Anterior cingulate cortex (tissue), 58 donors: ENCODE data around the gene ZCCHC10.
A peak's percentile ranks its signal among the peaks of the same experiment; 100 is the strongest.
"Not testable (repeated sequence)": the region's sequence is repeated elsewhere in the genome, so short reads cannot be mapped to it uniquely, and the experiment has no call there.

Experiments used
- DNase-seq, 58 donors: peaks; one replicate each; lab custom pipeline; 2025; lab: John Stamatoyannopoulos, UW

Gene ZCCHC10

GRCh38 chr5:132981288-132981687 lies 45.1 kb downstream of the ZCCHC10 start:
- DNase-seq = no peak

DNA sequence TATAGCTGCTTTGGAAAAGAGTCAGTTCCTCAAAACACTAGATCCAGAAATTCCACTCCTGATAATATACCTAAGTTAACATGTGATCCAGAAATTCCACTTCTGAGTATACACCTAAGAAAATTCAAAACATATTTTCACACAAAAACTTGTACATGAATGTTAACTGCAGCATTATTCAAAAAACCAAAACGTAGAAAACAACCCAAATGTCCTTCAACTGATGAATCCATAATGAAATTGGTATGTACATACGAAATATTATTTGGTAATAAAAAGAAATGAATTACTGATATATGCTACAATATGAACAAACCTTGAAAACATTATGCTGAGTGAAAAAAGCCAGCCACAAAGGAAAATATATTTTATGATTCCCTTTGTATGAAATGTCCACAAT lies 46.4 kb downstream of the ZCCHC10 start:
- no peak for DNase-seq

DNA sequence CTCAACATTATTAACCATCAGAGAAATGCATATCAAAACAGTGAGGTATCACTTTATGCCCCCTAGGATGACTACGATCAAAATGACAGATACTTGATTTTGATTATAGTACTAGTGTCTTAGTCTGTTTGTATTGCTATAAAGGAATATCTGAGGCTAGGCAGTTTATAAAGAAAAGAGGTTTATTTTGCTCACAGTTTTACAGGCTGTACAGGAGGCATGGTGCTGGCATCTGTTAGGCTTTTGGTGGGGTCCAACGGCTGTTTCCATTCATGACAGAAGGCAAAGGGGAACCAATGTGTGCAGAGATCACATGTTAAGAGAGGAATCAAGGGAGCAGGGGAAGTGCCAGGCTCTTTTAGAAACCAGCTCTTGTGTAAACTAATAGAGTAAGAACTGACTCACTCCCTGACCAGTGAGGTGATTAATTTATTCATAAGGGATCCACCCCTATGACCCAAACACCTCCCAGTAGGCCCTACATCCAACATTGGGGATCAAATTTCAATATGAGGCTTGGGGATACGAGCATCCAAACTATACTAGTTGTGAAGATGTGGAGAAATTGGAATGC lies 46.9 kb downstream of the ZCCHC10 start:
- DNase-seq = no peak

DNA sequence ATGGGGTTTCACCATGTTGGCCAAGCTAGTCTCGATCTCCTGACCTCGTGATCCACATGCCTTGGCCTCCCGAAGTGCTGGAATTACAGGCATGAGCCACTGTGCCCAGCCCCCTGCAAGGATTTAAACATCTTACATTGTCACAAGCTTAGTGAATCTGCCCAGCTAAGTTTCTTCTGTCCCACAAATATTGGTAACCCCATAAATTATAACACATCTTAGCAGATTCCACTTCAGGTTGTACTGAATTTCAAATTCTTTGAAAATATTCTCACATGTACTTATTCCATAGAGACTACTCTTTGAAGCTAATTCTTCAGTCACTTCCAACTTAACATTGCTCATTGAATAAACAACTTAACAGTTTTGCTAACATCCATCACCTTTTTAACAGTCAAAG lies 49.5 kb downstream of the ZCCHC10 start:
- DNase-seq = no peak

DNA sequence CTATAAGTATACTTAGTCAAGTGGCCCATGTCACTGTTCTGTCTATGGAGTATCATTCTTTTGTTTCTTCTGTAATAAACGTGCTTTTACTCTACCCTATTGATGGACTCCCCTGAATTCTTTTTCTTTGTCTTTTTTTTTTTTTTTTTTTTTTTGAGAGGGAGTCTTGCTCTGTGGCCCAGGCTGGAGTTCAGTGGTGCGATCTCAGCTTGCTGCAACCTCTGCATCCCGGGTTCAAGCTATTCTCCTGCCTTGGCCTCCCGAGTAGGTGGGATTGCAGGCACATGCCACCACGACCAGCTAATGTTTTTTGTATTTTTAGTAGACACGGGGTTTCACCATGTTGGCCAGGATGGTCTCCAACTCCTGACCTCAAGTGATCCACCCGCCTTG lies 53.9 kb downstream of the ZCCHC10 start:
- not testable (repeated sequence) for DNase-seq

DNA sequence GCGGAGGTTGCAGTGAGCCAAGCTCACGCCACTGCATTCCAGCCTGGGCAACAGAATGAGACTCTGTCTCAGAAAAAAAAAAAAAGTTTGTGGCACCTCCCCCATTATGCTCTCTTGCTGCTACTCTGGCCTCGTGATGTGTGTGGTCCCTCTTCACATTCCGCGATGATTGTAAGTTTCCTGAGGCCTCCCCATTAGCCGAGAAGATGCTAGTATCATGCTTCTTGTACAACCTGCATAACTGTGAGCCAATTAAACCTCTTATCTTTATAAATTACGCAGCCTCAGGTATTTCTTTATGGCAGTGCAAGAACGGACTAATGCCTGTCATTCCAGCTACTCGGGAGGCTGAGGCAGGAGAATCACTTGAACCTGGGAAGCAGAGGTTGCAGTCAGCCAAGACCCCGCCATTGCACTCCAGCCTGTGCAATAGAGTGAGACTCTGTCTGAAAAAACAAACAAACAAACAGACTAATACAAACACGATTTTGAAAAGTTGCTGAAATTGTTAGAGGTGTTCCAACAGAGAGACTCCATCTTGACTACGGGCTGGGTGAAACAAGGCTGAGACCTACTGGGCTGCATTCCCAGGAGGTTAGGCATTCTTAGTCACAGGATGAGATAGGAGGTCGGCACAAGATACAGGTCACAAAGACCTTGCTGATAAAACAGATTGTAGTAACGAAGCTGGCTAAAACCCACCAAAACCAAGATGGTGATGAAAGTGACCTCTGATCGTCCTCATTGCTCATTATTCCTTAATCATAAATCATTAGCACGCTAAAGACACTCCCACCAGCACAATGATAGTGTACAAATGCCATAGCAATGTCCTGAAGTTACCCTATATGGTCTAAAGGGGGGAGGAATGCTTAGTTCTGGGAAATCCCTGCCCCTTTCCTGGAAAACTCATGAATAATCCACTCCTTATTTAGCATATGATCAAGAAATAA lies 54.6 kb downstream of the ZCCHC10 start:
- no peak for DNase-seq

- DNase-seq = no peak
Observed at GRCh38 chr5:132965120-132965519, 61.2 kb downstream of the ZCCHC10 start.

- peak; percentile 64 to 99 (median 96) for DNase-seq
Observed at GRCh38 chr5:132963171-132964104, 62.9 kb downstream of the ZCCHC10 start, which contains the start of gene AFF4. Gene AFF4, minus strand, starts transcription at chr5:132963634. Its CDS starts 26,445 bp downstream, at chr5:132937189.

DNA sequence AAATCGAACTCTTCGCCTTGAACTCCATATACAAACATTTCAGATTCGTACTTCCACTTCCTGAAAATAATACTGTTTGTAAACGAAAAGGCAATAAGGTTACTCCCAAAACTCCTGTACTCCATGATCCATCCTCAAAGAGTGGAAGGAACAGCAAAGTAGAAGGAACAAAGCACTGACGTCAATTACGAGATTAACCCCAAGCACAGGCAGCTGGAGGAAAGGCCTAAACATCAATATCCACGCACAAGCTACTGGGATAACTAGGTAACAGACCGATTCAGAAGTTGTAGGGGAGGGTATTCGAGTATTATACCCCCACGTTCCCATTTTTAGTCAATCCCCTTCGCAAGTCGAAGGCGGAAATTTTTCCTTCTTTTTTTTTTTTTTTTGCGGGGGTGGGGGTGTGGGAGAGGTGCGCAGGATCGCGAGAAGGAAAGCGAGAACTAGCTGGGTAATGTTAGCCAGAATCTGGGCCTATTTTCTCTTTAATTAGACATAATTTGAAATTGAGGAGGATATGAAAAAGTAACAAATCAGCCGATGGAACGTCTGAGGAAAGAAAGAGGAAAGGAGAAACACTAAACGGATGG lies 63.8 kb downstream of the ZCCHC10 start:
- peak in 14 of 58 donors; percentile 1 to 40 (median 14) for DNase-seq

GRCh38 chr5:132961887-132962286 lies 64.5 kb downstream of the ZCCHC10 start:
- DNase-seq = peak in 2 of 58 donors; percentile 2 to 4

- not testable (repeated sequence) for DNase-seq
Observed at GRCh38 chr5:132961123-132961815, 65.1 kb downstream of the ZCCHC10 start.

DNA sequence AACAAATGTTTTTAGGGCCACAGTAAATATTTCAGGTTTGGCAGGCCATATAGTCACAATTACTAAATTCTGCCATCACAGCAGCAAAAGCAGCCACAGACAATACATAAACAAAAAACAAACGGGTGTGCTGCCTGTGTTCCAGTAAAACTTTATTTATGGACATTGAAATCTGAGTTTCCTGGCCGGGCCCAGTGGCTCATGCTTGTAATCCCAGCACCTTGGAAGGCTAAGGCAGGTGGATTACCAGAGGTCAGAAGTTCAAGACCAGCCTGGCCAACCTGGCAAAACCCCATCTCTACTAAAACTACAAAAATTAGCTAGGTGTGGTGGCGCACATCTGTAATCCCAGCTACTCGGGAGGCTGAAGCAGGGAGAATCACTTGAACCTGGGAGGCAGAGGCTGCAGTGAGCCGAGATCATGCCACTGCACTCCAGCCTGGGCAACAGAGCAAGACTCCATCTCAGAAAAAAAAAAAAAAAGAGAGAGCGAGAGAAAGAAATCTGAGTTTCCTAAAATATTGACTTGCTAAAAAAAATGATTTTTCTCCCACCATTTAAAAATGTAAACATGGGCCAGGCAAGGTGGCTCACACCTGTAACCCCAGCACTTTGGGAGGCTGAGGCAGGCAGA lies 70.1 kb downstream of the ZCCHC10 start:
- DNase-seq = not testable (repeated sequence)

DNA sequence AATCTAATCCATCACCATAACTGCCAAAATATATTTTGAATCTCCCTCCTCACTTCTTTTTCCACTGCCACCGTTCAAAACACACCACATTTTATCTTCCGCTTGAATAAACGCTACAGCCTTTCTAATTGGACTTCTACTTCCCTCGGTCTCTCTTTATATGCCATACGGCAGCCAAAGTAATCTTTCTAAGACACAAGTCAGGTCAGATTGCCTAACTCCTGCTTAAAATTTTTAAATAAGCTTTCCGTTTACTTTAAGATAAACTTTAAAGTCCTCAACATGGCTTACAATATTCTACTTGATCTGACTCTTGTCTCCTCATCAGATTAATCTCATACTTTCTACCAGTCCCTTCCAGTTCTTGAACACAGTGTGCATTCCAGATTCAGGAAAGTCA lies 72.6 kb downstream of the ZCCHC10 start:
- DNase-seq = no peak

GRCh38 chr5:132952829-132953228 lies 73.5 kb downstream of the ZCCHC10 start:
- no peak for DNase-seq

GRCh38 chr5:132951897-132952296 lies 74.5 kb downstream of the ZCCHC10 start:
- no peak for DNase-seq

DNA sequence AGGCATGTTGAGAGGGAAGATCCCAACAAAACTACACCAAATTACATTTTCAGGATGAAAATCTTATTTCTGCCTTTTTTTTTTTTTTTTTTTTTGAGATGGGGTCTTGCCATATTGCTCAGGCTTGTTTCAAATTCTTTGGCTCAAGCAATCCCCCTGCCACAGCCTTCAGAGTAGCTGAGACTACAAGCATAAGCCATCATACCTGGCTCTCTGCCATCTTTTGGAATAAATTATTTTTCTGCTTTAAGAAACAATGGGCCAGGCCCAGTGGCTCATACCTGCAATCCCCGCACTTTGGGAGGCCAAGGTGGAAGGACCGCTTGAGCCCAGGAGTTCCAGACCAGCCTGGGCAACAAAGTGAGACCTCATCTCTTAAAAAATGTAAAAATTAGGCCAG lies 77.2 kb downstream of the ZCCHC10 start:
- no peak for DNase-seq

DNA sequence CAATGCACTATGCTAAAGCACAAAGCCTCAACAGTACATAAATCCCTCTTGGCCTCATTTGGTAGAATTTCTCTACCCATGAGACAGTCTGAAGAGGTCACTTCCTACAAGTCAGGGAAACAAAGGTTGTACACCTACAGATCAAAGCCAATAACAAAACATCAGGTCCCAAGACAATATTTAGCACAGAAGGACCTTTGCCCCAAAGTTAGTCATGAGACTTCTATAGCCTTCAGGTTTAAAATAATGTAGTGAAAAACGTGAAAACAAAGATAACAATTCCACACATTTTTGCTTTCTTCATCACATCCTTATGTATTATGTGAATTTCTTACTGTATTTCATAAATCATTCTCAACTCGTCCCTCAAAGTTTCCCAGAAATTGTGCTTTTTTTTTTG lies 78.7 kb downstream of the ZCCHC10 start:
- no peak for DNase-seq
